Tibial artery (tissue), 4 donors: ENCODE data around the gene HOXC5.

Source experiments
- DNase-seq, 2 donors: peaks; one replicate each; pipeline ENCODE4 v3.0.0-alpha.2; 2019
- H3K27ac ChIP-seq, 2 donors: fragments of 200-600 bp; sonication (generic) in 1 of 2; 1 replicate in 1 of 2; 2 replicates in 1 of 2; pipeline ENCODE4 v1.5.1; 2018 to 2019; ENCODE audit warnings: mild to moderate bottlenecking in 1 of 2
- H3K27me3 ChIP-seq, 2 donors: fragments of 200-600 bp; sonication (generic) in 1 of 2; one replicate each; pipeline versions ENCODE4 v1.5.1 to v1.6.0; 2016 to 2019
- H3K36me3 ChIP-seq, 3 donors: fragments of 200-600 bp; sonication (generic) in 2 of 3; one replicate each; pipeline ENCODE4 v1.5.1; 2016 to 2019; ENCODE audit warnings: mild to moderate bottlenecking in 2 of 3
- H3K4me1 ChIP-seq, 4 donors: fragments of 200-600 bp; sonication (generic) in 2 of 4; 1 replicate in 3 of 4; 2 replicates in 1 of 4; pipeline ENCODE4 v1.5.1; 2016 to 2019
- H3K4me3 ChIP-seq, 2 donors: fragments of 200-600 bp; sonication (generic) in 1 of 2; 1 replicate in 1 of 2; 2 replicates in 1 of 2; pipeline ENCODE4 v1.5.1; 2018 to 2019; ENCODE audit warnings: mild to moderate bottlenecking in 2 of 2
- H3K9me3 ChIP-seq, 3 donors: fragments of 200-600 bp; sonication (generic) in 1 of 3; one replicate each; pipeline ENCODE4 v1.5.1; 2016 to 2019
- intact Hi-C: fragments of 100-400 bp; cut with DNase I; formaldehyde crosslinking; loops from one replicate; pipeline ENCODE4 v1.15.0; 2023; ENCODE audit warnings: low total_unique reads
- TF ChIP-seq, protein P1 (sequence below), 2 experiments: fragments of 200-600 bp in 1 of 2; fragments of 450-650 bp in 1 of 2; IDR thresholded peaks; one replicate each; pipeline ENCODE4 v1.5.1; 2017 to 2019; ENCODE audit warnings: antibody characterized with exemption in 2 of 2, mild to moderate bottlenecking in 1 of 2, moderate library complexity in 1 of 2

HOXC5 gene

DNA sequence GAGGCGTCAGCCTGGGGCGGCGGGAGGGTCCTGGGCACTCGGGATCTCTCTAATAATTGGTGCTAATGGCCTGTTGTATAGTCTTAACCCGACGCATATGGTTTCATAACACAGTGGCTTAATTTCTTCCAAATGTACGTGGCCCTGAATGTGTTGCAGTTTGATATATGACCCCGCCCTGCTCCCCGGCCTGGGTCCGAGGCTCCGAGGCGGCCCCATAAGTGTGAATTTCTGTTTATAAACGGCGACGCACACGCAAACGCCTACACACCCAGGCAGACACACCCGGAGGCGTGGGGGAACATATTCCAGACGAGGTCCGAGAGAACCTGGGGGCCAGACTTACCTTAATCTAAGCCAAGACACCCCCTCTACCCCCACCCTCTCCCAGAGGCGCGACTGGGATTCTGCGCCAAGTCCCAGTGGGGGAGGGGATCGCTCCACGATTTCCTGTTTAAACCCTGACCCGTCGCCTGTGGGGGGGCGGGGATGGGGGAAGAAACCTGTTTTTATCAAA lies 14.3 kb upstream of the HOXC5 start:
- Histone ChIP-seq H3K9me3 (no peaks in the 10 kb centered on the region), H3K27me3 (no peaks in the 10 kb centered on the region), H3K36me3 (no peaks in the 10 kb centered on the region), H3K4me3 (peak overlapping the region; percentile 69 to 71), H3K4me1 (peaks cover 0 to 78% (median 44%) of the 10 kb centered on the region in 4 donors), H3K27ac (peak overlapping the region; percentile 98)
- intact Hi-C loops = no loop called here
- TF ChIP-seq, protein P1, sequence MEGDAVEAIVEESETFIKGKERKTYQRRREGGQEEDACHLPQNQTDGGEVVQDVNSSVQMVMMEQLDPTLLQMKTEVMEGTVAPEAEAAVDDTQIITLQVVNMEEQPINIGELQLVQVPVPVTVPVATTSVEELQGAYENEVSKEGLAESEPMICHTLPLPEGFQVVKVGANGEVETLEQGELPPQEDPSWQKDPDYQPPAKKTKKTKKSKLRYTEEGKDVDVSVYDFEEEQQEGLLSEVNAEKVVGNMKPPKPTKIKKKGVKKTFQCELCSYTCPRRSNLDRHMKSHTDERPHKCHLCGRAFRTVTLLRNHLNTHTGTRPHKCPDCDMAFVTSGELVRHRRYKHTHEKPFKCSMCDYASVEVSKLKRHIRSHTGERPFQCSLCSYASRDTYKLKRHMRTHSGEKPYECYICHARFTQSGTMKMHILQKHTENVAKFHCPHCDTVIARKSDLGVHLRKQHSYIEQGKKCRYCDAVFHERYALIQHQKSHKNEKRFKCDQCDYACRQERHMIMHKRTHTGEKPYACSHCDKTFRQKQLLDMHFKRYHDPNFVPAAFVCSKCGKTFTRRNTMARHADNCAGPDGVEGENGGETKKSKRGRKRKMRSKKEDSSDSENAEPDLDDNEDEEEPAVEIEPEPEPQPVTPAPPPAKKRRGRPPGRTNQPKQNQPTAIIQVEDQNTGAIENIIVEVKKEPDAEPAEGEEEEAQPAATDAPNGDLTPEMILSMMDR (IDR thresholded peaks at IDR 0.05) = no peak
- DNase-seq = peak in 1 of 2 donors; percentile 84

DNA sequence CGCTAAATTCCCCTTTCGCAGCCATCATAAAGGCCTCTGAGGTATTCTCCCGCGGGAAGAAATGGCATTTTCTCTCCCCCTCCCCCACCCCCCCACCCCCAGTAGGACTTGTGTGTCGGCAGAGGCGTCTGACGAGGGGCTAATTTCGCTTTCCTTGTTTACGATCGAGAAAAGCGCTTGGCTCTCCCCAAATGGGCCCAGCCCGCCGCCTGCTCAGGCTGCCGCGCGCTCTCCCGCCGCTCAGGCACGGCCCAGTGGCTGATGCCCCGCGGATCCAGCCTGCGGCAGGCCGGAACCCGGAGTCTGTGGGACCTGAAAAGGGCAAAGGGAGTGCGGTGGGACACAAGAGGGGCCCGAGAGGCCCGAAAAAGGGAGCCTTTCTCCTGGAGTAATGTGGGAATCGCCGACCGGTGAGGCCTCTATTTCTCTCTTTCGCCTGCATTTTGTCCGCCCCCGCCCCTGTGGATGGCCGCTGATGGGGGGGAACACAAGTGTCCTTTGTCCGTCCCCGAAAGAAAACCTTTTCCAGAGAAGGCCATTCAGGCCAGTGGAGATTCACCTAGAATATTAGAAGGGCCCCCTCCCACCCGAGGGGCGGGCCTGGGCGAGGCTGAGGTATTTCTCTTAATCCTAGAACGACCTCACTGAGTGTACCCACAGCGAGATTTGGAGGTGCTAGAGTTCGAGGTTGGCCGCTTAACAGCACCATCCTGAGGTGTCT lies 13.6 kb upstream of the HOXC5 start:
- peak overlapping the region; percentile 98 for H3K27ac ChIP-seq
- peaks cover 0 to 78% (median 44%) of the 10 kb centered on the region in 4 donors for H3K4me1 ChIP-seq
- H3K27me3 ChIP-seq = no peaks in the 10 kb centered on the region
- intact Hi-C loops = no loop called here
- no peak for DNase-seq
- no peaks in the 10 kb centered on the region for H3K36me3 ChIP-seq
- H3K9me3 ChIP-seq = no peaks in the 10 kb centered on the region
- TF ChIP-seq, protein P1 (IDR thresholded peaks at IDR 0.05) = no peak
- peak overlapping the region; percentile 69 to 71 for H3K4me3 ChIP-seq

GRCh38 chr12:54019924-54020590 lies 12.8 kb upstream of the HOXC5 start:
- Histone ChIP-seq H3K27me3 (no peaks in the 10 kb centered on the region), H3K4me3 (peak overlapping the region; percentile 69 to 71)

GRCh38 chr12:54020591-54021405 lies 12.1 kb upstream of the HOXC5 start:
- Histone ChIP-seq H3K27ac (peak overlapping the region; percentile 98), H3K36me3 (no peaks in the 10 kb centered on the region), H3K27me3 (no peaks in the 10 kb centered on the region), H3K4me3 (peak overlapping the region; percentile 69 to 71), H3K9me3 (no peaks in the 10 kb centered on the region), H3K4me1 (peaks cover 0 to 78% (median 48%) of the 10 kb centered on the region in 4 donors)
- DNase-seq = no peak
- TF ChIP-seq, protein P1 (IDR thresholded peaks at IDR 0.05) = no peak
- intact Hi-C loops = no loop called here

More at GRCh38 chr12:54019924-54020590, 12.8 kb upstream of the HOXC5 start:
- intact Hi-C loops = no loop called here
- H3K9me3 ChIP-seq = no peaks in the 10 kb centered on the region
- no peaks in the 10 kb centered on the region for H3K36me3 ChIP-seq
- peak in 1 of 2 donors; percentile 83 for DNase-seq
- TF ChIP-seq, protein P1 (IDR thresholded peaks at IDR 0.05) = peak in 1 of 2 experiments; percentile 5
- peak overlapping the region; percentile 98 for H3K27ac ChIP-seq
- peaks cover 0 to 78% (median 46%) of the 10 kb centered on the region in 4 donors for H3K4me1 ChIP-seq

DNA sequence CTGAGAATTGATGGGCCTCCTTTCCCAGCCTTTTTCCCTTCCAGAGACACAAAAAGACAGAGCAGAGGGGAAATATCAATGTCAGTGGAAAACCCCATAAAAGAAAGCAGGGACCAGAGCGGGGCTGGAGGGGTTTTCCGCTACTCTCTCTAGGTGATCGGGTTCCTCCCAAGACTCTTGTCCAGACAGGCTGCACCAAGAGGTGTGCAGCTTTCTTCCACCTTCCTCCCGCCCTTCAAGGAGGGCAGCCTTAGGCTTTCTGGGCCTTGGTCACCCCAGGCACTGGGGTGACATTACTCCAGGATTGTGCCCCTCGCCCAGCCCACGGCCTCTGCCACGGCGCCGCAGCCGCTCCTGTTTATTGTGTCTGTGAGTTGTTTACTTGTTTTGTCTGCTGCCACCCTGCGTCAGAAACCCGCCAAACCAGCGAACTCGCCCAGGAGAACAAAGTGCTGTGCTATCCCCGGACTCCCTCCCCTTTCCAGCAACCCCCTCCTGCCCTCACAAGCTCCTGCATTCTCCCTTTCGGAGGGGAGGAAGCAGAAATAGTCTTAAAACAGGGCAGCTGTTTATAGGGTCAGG lies 11.3 kb upstream of the HOXC5 start:
- Histone ChIP-seq H3K27me3 (no peaks in the 10 kb centered on the region), H3K36me3 (no peaks in the 10 kb centered on the region), H3K4me1 (peaks cover 0 to 79% (median 54%) of the 10 kb centered on the region in 4 donors), H3K9me3 (no peaks in the 10 kb centered on the region), H3K27ac (peak overlapping the region; percentile 98), H3K4me3 (peak overlapping the region; percentile 69 to 71)
- intact Hi-C loops = no loop called here
- DNase-seq = no peak
- TF ChIP-seq, protein P1 (IDR thresholded peaks at IDR 0.05) = no peak
